AG09309 (cell line): ENCODE data around the gene PUM1.

Experiments
- DNase-seq: peaks from one replicate; pipeline ENCODE4 v3.0.0-alpha.2; 2010; ENCODE audit warnings: low read depth
- H3K4me3 ChIP-seq: 2 replicates; pipeline ENCODE4 v1.5.1; 2011; ENCODE audit warnings: mild to moderate bottlenecking, low read depth, low read length, moderate library complexity; ENCODE audit not compliant: control insufficient read depth
- CTCF ChIP-seq: IDR thresholded peaks from 2 replicates; pipeline ENCODE4 v1.5.1; 2011; ENCODE audit warnings: mild to moderate bottlenecking, low read depth, low read length, inconsistent platforms; ENCODE audit not compliant: insufficient read depth, control insufficient read depth; ENCODE audit errors: missing control alignments

Gene PUM1

GRCh38 chr1:30923597-30923996 is 141.9 kb downstream of the PUM1 start:
- no peak for TF ChIP-seq CTCF
- H3K4me3 ChIP-seq, result no peak overlapping the region
- no peak for DNase-seq

- no peak for DNase-seq
- no peak overlapping the region for H3K4me3 ChIP-seq
- TF ChIP-seq CTCF, result no peak
Observed at GRCh38 chr1:30920827-30921226, 144.7 kb downstream of the PUM1 start.

- H3K4me3 ChIP-seq, result no peak overlapping the region
- no peak for DNase-seq
- no peak for TF ChIP-seq CTCF
Observed at GRCh38 chr1:30919025-30919881, 146.3 kb downstream of the PUM1 start.

GRCh38 chr1:30916296-30916695 is 149.2 kb downstream of the PUM1 start:
- no peak overlapping the region for H3K4me3 ChIP-seq
- no peak for TF ChIP-seq CTCF
- no peak for DNase-seq

GRCh38 chr1:30915491-30916230 is 149.9 kb downstream of the PUM1 start:
- TF ChIP-seq CTCF, result no peak
- no peak overlapping the region for H3K4me3 ChIP-seq
- no peak for DNase-seq

- DNase-seq, result no peak
- no peak for TF ChIP-seq CTCF
- no peak overlapping the region for H3K4me3 ChIP-seq
Observed at GRCh38 chr1:30914931-30915330, 150.6 kb downstream of the PUM1 start.
